C4-2B (cell line): Measurements from ENCODE around the gene MRPL18.

ENCODE experiments used
- H3K27ac ChIP-seq: fragments of 450-650 bp; 2 replicates; pipeline ENCODE4 v1.5.1; 2017
- ZFX ChIP-seq: fragments of 450-650 bp; IDR thresholded peaks from 2 replicates; pipeline ENCODE4 v1.6.1; 2017
- TF ChIP-seq, protein P1 (sequence below): fragments of 450-650 bp; conservative IDR thresholded peaks from 2 replicates; pipeline ENCODE4 v1.5.1; 2017; ENCODE audit warnings: mild to moderate bottlenecking

MRPL18 gene

DNA sequence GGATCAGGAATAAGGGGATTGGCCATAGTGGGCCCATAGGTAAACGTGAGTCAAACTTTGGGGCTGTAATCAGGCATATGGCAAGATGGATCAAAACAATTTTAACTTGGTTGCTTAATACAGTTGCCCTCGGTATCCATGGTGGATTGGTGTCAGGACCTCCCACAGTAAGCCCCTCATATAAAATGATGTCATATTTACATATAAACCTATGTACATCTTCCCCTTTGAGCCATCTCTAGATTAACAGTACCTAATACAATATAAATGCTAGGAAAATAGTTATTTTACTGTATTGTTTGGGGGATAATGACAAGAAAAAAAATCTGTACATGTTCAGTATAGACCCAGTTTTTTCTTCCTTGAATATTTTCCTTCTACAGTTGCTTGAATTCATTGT is 35.9 kb upstream of the MRPL18 start:
- H3K27ac ChIP-seq = no peak overlapping the region
- TF ChIP-seq, protein P1, sequence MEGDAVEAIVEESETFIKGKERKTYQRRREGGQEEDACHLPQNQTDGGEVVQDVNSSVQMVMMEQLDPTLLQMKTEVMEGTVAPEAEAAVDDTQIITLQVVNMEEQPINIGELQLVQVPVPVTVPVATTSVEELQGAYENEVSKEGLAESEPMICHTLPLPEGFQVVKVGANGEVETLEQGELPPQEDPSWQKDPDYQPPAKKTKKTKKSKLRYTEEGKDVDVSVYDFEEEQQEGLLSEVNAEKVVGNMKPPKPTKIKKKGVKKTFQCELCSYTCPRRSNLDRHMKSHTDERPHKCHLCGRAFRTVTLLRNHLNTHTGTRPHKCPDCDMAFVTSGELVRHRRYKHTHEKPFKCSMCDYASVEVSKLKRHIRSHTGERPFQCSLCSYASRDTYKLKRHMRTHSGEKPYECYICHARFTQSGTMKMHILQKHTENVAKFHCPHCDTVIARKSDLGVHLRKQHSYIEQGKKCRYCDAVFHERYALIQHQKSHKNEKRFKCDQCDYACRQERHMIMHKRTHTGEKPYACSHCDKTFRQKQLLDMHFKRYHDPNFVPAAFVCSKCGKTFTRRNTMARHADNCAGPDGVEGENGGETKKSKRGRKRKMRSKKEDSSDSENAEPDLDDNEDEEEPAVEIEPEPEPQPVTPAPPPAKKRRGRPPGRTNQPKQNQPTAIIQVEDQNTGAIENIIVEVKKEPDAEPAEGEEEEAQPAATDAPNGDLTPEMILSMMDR = no peak
- TF ChIP-seq ZFX = no peak

DNA sequence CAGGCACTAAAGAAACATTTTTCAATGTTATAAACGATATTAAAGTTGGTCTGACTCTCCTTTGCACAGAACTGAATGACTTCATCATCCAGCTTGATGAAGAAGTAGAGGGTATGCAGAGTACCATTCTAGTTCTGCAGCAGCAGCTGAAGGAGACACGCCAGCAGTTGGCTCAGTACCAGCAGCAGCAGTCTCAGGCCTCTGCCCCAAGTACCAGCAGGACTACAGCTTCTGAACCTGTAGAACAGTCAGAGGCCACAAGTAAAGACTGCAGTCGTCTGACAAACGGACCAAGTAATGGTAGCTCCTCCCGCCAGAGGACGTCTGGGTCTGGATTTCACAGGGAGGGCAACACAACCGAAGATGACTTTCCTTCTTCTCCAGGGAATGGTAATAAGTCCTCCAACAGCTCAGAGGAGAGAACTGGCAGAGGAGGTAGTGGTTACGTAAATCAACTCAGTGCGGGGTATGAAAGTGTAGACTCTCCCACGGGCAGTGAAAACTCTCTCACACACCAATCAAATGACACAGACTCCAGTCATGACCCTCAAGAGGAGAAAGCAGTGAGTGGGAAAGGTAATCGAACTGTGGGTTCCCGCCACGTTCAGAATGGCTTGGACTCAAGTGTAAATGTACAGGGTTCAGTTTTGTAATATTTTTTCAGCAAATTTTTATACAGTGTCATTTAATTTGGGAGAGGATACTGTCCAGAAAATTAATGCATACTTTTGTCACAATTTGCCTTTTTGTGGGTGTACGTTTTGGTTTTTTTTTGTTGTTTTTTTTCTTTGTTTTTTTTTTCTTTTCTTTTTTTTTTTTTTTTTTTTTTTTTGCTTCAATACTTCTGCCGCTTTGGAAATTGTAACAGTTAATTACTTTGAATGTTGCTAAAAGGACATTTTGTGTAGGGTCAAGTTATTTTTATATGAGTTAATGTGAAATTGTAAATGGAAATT is 35.0 kb upstream of the MRPL18 start:
- 0 out of 2 replicates have a peak overlapping the region, but pooled peaks have one; percentile 22 for H3K27ac ChIP-seq
- TF ChIP-seq ZFX = no peak
- TF ChIP-seq, protein P1 = no peak

DNA sequence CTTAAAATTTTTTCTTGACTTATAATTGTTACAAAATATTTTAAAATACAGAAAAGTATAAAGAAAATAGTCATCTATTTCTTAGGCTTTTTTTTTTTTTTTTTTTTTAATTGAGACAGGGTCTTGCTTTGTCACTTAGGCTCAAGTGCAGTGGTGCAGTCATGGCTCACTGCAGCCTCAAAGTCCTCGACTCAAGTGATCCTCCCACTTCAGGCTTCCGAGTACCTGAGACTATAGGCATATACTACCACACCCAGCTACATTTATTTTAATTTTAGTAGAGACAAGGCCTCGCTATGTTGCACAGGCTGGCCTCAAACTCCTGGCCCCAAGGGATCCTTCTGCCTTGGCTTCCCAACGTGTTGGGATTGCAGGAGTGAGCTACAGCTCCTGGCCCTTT is 33.8 kb upstream of the MRPL18 start:
- no peak for TF ChIP-seq ZFX
- TF ChIP-seq, protein P1 = no peak
- H3K27ac ChIP-seq = no peak overlapping the region

DNA sequence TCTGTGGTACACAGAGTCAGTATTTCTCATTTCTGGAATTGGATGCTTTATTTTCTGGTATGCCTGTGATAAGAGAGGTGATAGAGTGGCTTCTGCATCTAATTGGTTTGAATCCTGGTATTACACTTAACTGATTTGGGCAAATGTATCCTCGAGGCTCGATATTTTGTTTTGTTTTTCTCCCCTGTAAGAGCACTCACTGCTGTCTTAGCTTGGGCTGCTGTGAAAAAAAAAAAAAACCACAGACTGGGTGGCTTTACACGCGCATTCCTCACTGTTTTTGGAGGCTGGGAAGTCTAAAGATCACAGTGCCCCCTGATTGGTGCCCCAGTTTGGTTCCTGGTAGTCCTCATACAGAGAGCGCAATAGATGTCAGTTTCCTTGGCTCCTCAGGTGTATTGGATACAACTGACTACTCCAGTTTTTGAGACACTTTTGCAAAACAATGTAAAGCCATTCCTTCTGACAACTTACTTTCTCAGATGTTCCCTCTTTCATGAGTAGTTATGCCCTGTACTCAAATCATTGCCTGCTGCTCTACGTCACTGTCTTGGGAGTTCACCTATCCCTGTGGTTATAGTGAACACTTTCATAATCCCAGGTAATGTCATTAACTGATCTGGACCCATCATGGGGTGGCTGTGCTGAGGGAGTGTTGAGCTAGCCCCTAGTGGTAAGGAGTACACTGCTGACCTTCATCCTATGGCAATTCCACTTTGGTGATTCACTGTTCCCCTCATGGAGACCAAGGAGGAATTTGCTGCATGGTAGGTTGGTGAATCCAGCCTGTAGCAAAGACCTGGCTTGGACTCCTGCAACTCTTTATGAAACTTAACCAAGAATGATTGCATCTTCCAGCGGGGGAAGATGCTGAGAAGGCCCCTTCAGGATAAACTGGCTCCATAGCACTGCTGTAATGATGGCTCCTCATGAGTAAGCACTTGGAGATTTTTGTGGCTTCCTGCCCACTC is 32.0 kb upstream of the MRPL18 start:
- TF ChIP-seq, protein P1 = no peak
- no peak overlapping the region for H3K27ac ChIP-seq

DNA sequence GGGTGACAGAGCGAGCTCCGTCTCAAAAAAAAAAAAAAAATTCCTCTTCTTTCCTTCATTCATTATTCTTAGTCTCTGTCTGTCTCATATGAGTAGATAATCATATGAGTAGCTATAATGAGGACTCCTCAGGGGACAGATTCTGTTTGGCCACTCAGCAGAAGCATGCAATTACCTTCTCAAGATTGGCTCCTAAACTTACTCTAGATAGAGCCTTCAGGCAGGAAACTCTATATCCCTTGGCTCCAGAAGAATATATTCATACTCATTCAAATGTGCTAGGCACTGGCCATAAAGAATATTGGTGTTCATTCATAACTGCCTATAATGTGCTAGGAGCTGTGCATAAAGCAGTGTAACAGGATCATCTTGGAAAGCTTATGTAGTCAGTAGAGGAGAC is 30.6 kb upstream of the MRPL18 start:
- H3K27ac ChIP-seq = no peak overlapping the region

DNA sequence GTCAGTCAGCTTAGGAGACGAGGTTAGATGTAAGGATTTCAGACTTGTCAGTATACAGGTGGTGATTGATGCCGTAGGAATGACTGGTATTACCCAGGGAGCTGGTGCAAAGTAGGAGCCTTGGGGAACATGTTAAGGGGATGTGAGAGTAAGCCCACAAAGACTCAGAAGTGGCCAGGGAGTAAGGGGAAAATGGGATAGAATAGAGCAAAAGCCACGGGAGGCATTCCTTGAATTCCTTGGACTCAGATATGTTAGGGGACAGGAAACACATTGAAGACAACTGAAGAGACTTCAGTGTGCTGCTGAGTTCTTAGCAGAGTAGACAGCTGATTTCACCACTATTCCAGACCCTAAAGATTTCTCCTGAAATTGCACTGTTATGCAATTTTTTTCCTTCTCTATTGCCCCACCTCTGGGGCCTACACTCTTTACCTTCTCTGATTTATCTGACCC is 29.6 kb upstream of the MRPL18 start:
- TF ChIP-seq ZFX = no peak
- TF ChIP-seq, protein P1 = no peak
- H3K27ac ChIP-seq = peak overlapping the region; percentile 87; the same call in 1 of the 2 replicates

More for the DNA sequence above, 30.6 kb upstream of the MRPL18 start:
- TF ChIP-seq, protein P1 = no peak
- TF ChIP-seq ZFX = no peak
